Measurements from ENCODE around the gene CDR2.

Gene CDR2

DNA sequence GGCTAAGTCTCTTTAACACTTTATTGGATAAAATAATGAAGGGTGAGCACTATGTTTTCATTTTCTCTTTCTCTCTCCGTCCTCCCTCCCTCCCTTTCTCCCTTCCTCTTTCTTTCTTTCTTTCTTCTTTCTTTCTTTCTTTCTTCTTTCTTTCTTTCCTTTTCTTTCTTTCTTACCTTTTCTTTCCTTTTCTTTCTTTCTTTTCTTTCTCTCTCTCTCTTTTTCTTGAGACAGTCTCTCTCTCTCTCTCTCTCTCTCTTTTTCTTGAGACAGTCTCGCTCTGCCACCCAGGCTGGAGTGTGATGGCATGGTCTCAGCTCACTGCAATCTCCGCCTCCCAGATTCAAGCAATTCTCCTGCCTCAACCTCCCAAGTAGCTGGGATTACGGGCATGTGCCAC lies 21.5 kb upstream of the CDR2 start:
- Histone ChIP-seq H3K27ac (ENCODE audit: low read depth, low read length) (no peak overlapping the region), H4K20me1 (ENCODE audit: control insufficient read depth, insufficient read depth, low read depth, low read length) (no peaks in the 10 kb centered on the region), H3K9me3 (ENCODE audit: control insufficient read depth, insufficient read depth, low read length) (no peaks in the 10 kb centered on the region), H3F3A (ENCODE audit: control insufficient read depth, insufficient read depth) (no peaks in the 10 kb centered on the region), H3K36me3 (ENCODE audit: control insufficient read depth, low read length) (no peaks in the 10 kb centered on the region), H3K4me1 (ENCODE audit: control insufficient read depth, low read length) (peaks cover 4% of the 10 kb centered on the region), H3K4me2 (ENCODE audit: low read length) (no peak overlapping the region), H3K4me3 (ENCODE audit: low read length) (no peak overlapping the region), H3K27me3 (ENCODE audit: control insufficient read depth, low read length) (no peaks in the 10 kb centered on the region), H3K9me2 (replicated peaks; ENCODE audit: control insufficient read depth, low read length) (no peaks in the 10 kb centered on the region), H3K79me2 (ENCODE audit: control insufficient read depth, low read length) (no peaks in the 10 kb centered on the region)
- TF ChIP-seq EZH2phosphoT487 (IDR thresholded peaks at IDR 0.05; ENCODE audit: borderline replicate concordance, low read length) = no peak
- TF ChIP-seq, protein P1, sequence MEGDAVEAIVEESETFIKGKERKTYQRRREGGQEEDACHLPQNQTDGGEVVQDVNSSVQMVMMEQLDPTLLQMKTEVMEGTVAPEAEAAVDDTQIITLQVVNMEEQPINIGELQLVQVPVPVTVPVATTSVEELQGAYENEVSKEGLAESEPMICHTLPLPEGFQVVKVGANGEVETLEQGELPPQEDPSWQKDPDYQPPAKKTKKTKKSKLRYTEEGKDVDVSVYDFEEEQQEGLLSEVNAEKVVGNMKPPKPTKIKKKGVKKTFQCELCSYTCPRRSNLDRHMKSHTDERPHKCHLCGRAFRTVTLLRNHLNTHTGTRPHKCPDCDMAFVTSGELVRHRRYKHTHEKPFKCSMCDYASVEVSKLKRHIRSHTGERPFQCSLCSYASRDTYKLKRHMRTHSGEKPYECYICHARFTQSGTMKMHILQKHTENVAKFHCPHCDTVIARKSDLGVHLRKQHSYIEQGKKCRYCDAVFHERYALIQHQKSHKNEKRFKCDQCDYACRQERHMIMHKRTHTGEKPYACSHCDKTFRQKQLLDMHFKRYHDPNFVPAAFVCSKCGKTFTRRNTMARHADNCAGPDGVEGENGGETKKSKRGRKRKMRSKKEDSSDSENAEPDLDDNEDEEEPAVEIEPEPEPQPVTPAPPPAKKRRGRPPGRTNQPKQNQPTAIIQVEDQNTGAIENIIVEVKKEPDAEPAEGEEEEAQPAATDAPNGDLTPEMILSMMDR (IDR thresholded peaks at IDR 0.05; ENCODE audit: low read depth, low read length, poor library complexity, severe bottlenecking) = no peak

DNA sequence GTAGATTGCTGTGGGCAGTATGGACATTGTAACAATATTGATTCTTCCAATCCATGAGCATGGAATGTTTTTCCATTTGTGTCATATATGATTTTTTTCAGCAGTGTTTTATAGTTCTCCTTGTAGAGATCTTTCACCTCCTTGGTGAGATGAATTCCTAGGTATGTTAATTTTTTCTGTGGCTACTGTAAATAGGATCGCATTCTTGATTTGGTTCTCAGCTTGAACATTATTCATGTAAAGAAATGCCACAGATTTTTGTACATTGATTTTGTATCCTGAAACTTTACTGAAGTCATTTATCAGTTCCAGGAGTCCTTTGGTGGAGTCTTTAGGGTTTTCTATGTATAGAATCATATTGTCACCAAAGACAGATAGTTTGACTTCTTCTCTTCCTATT lies 19.7 kb upstream of the CDR2 start:
- H3K27ac ChIP-seq (ENCODE audit: low read depth, low read length) = no peak overlapping the region

DNA sequence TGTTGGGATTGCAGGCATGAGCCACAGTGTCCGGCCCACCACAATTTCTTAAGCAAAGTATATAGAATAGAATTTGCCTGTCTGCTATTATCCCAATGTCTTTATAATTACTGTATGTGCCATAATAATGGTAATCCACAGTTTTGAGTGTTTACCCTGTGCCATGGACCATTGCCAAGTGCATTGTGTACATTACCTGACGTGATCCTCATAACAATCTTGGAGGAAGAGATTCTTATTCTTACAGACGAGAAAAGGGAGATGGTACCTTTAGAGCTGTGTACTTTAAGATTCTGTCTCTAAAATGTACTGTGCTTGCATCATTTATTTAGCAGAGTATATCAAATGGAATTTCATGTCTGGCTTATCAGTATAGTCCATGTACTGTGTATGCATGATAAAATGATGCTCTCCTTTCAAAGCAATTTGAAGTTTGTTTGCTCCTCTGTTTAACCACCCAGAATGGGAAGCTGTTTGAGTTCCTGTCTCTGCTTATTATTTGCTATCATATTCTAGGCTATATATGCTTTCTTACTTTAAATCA lies 13.8 kb upstream of the CDR2 start:
- Histone ChIP-seq H3K9me2 (replicated peaks; ENCODE audit: control insufficient read depth, low read length) (no peaks in the 10 kb centered on the region), H3F3A (ENCODE audit: control insufficient read depth, insufficient read depth) (peaks cover 2% of the 10 kb centered on the region; the same call in 1 of the 2 replicates), H3K36me3 (ENCODE audit: control insufficient read depth, low read length) (no peaks in the 10 kb centered on the region), H3K79me2 (ENCODE audit: control insufficient read depth, low read length) (no peaks in the 10 kb centered on the region), H3K27ac (ENCODE audit: low read depth, low read length) (no peak overlapping the region), H4K20me1 (ENCODE audit: control insufficient read depth, insufficient read depth, low read depth, low read length) (no peaks in the 10 kb centered on the region), H3K9me3 (ENCODE audit: control insufficient read depth, insufficient read depth, low read length) (no peaks in the 10 kb centered on the region), H3K4me3 (ENCODE audit: low read length) (no peak overlapping the region), H3K27me3 (ENCODE audit: control insufficient read depth, low read length) (no peaks in the 10 kb centered on the region), H3K4me1 (ENCODE audit: control insufficient read depth, low read length) (no peaks in the 10 kb centered on the region), H3K4me2 (ENCODE audit: low read length) (no peak overlapping the region)
- TF ChIP-seq EZH2phosphoT487 (IDR thresholded peaks at IDR 0.05; ENCODE audit: borderline replicate concordance, low read length) = no peak
- TF ChIP-seq, protein P1 (IDR thresholded peaks at IDR 0.05; ENCODE audit: low read depth, low read length, poor library complexity, severe bottlenecking) = no peak

More for the DNA sequence above, 19.7 kb upstream of the CDR2 start:
- no peaks in the 10 kb centered on the region for H3K4me1 ChIP-seq (ENCODE audit: control insufficient read depth, low read length)
- H3K79me2 ChIP-seq (ENCODE audit: control insufficient read depth, low read length) = no peaks in the 10 kb centered on the region
- no peak for TF ChIP-seq EZH2phosphoT487 (IDR thresholded peaks at IDR 0.05; ENCODE audit: borderline replicate concordance, low read length)
- TF ChIP-seq, protein P1 (IDR thresholded peaks at IDR 0.05; ENCODE audit: low read depth, low read length, poor library complexity, severe bottlenecking) = no peak
- no peak overlapping the region for H3K4me2 ChIP-seq (ENCODE audit: low read length)
- no peaks in the 10 kb centered on the region for H3K9me2 ChIP-seq (replicated peaks; ENCODE audit: control insufficient read depth, low read length)
- no peaks in the 10 kb centered on the region for H3K36me3 ChIP-seq (ENCODE audit: control insufficient read depth, low read length)
- H3K4me3 ChIP-seq (ENCODE audit: low read length) = no peak overlapping the region
- H3K27me3 ChIP-seq (ENCODE audit: control insufficient read depth, low read length) = no peaks in the 10 kb centered on the region
- no peaks in the 10 kb centered on the region for H3K9me3 ChIP-seq (ENCODE audit: control insufficient read depth, insufficient read depth, low read length)
- no peaks in the 10 kb centered on the region for H4K20me1 ChIP-seq (ENCODE audit: control insufficient read depth, insufficient read depth, low read depth, low read length)
- H3F3A ChIP-seq (ENCODE audit: control insufficient read depth, insufficient read depth) = 0 out of 2 replicates have a peak, but pooled peaks cover 2% of the 10 kb centered on the region
